ENCODE measurements around the gene DCLK2. TPM values are rescaled to one million over a fixed set of nuclear protein-coding genes. Genes with fewer than 3 reads are reported as not detected.

Gene DCLK2
- total RNA-seq, 4 donors from 2014 or later, result 0.61 to 4.0 (median 0.74) TPM

GRCh38 chr4:150126864-150127203 lies 48.6 kb downstream of the DCLK2 start:
- no peak overlapping the region for H3K4me3 ChIP-seq
- H3K36me3 ChIP-seq, result no peaks in the 10 kb centered on the region
- peaks cover 0 to 36% (median 0%) of the 10 kb centered on the region in 4 donors for H3K27me3 ChIP-seq
- no peak overlapping the region for H3K27ac ChIP-seq
- 8 to 11% methylated on average over 1 of the region's 1 CpG for WGBS, 2 donors
- intact Hi-C loops (cut with DNase I), result no loop called here
- peaks cover 0 to under 1% (median 0%) of the 10 kb centered on the region in 3 donors for H3K9me3 ChIP-seq
- TF ChIP-seq CTCF (IDR thresholded peaks at IDR 0.05) (no peak), POLR2A (IDR thresholded peaks at IDR 0.05) (no peak)
- no peak for DNase-seq
- H3K4me1 ChIP-seq, result peaks cover 0 to 9% (median 0%) of the 10 kb centered on the region in 3 donors

- intact Hi-C loops (cut with DNase I), result no loop called here
- Histone ChIP-seq H3K27ac (no peak overlapping the region), H3K27me3 (peaks cover 0 to 43% (median 0%) of the 10 kb centered on the region in 4 donors), H3K4me3 (no peak overlapping the region), H3K4me1 (peaks cover 0 to 9% (median 0%) of the 10 kb centered on the region in 3 donors), H3K36me3 (no peaks in the 10 kb centered on the region), H3K9me3 (no peaks in the 10 kb centered on the region)
- WGBS, 2 donors, result 84 to 92% methylated on average over 4 of the region's 4 CpGs
- TF ChIP-seq POLR2A (IDR thresholded peaks at IDR 0.05) (no peak), CTCF (IDR thresholded peaks at IDR 0.05) (no peak)
- no peak for DNase-seq
Measured at GRCh38 chr4:150127757-150128156, 49.5 kb downstream of the DCLK2 start.

- no peaks in the 10 kb centered on the region for H3K9me3 ChIP-seq
- intact Hi-C loops (cut with DNase I), result no loop called here
- no peak overlapping the region for H3K4me3 ChIP-seq
- peaks cover 0 to 75% (median 0%) of the 10 kb centered on the region in 4 donors for H3K27me3 ChIP-seq
- no peak for DNase-seq
- no peaks in the 10 kb centered on the region for H3K36me3 ChIP-seq
- peaks cover 0 to 9% (median 0%) of the 10 kb centered on the region in 3 donors for H3K4me1 ChIP-seq
- H3K27ac ChIP-seq, result no peak overlapping the region
- WGBS, 2 donors, result 45 to 48% methylated on average over 2 of the region's 2 CpGs
- TF ChIP-seq POLR2A (IDR thresholded peaks at IDR 0.05), result no peak
- no peak for TF ChIP-seq CTCF (IDR thresholded peaks at IDR 0.05)
Measured at GRCh38 chr4:150130933-150131332, 52.7 kb downstream of the DCLK2 start.

- 86 to 100% methylated on average over 1 of the region's 1 CpG for WGBS, 2 donors
- H3K4me1 ChIP-seq, result peaks cover 0 to 4% (median 0%) of the 10 kb centered on the region in 3 donors
- H3K9me3 ChIP-seq, result no peaks in the 10 kb centered on the region
- peaks cover 0 to 83% (median 0%) of the 10 kb centered on the region in 4 donors for H3K27me3 ChIP-seq
- no peak for DNase-seq
- no peak for TF ChIP-seq CTCF (IDR thresholded peaks at IDR 0.05)
- no peak for TF ChIP-seq POLR2A (IDR thresholded peaks at IDR 0.05)
- H3K27ac ChIP-seq, result no peak overlapping the region
- intact Hi-C loops (cut with DNase I), result no loop called here
- no peaks in the 10 kb centered on the region for H3K36me3 ChIP-seq
- no peak overlapping the region for H3K4me3 ChIP-seq
Measured at GRCh38 chr4:150131581-150132228, 53.5 kb downstream of the DCLK2 start.

- Histone ChIP-seq H3K9me3 (no peaks in the 10 kb centered on the region), H3K4me3 (no peak overlapping the region), H3K4me1 (peaks cover 0 to 11% (median 0%) of the 10 kb centered on the region in 3 donors), H3K27ac (no peak overlapping the region), H3K36me3 (no peaks in the 10 kb centered on the region), H3K27me3 (peaks cover 0 to 72% (median 0%) of the 10 kb centered on the region in 4 donors)
- TF ChIP-seq CTCF (IDR thresholded peaks at IDR 0.05) (no peak), POLR2A (IDR thresholded peaks at IDR 0.05) (no peak)
- intact Hi-C loops (cut with DNase I), result no loop called here
- no peak for DNase-seq
Measured at GRCh38 chr4:150133605-150134004, 55.4 kb downstream of the DCLK2 start.
